Keratinocyte (primary cell): Measurements from ENCODE around the gene LSM7.

Experiments
- EZH2 ChIP-seq: IDR thresholded peaks from one replicate; pipeline ENCODE4 v1.6.1; 2012; ENCODE audit warnings: inconsistent platforms, mild to moderate bottlenecking, low read length, moderate library complexity
- TF ChIP-seq, protein P1 (sequence below), 3 experiments: IDR thresholded peaks in 1 of 3; conservative IDR thresholded peaks in 1 of 3; optimal IDR thresholded peaks in 1 of 3; 2 replicates in 2 of 3; 3 replicates in 1 of 3; pipeline versions ENCODE3 to v1.5.1; 2011; ENCODE audit warnings: low read length in 3 of 3, mild to moderate bottlenecking in 3 of 3, moderate library complexity in 2 of 3, control low read depth in 1 of 3, inconsistent platforms in 1 of 3; ENCODE audit not compliant: insufficient read depth in 2 of 3; ENCODE audit errors: extremely low read depth in 1 of 3

DNA sequence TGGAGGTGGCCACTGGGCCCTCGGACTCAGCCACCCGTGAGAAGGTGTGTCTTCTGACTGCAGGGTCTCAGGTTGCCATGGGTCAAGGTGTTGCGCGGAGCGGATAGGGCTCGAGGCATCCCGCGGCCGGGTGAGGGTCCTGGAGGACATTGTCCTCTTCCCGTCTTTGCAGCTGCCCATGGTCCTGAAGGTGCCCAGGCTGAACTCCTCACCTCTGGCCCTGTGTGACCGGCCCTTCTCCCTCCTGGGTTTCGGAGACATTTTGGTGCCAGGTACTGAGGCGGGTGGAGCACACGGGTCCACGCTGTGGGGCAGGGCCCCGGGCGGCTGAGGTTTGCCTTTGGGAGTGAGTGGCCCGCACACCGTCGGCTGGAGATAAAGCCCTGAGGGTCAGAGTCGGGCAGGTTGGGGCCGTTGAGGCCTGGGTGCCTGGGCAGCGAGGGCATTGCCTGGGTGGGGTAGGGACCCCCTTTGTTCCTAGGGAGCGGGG is 16.0 kb upstream of the LSM7 start:
- no peak for TF ChIP-seq EZH2
- TF ChIP-seq, protein P1, sequence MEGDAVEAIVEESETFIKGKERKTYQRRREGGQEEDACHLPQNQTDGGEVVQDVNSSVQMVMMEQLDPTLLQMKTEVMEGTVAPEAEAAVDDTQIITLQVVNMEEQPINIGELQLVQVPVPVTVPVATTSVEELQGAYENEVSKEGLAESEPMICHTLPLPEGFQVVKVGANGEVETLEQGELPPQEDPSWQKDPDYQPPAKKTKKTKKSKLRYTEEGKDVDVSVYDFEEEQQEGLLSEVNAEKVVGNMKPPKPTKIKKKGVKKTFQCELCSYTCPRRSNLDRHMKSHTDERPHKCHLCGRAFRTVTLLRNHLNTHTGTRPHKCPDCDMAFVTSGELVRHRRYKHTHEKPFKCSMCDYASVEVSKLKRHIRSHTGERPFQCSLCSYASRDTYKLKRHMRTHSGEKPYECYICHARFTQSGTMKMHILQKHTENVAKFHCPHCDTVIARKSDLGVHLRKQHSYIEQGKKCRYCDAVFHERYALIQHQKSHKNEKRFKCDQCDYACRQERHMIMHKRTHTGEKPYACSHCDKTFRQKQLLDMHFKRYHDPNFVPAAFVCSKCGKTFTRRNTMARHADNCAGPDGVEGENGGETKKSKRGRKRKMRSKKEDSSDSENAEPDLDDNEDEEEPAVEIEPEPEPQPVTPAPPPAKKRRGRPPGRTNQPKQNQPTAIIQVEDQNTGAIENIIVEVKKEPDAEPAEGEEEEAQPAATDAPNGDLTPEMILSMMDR (optimal IDR thresholded peaks at IDR 0.05 in 1 of 3, IDR thresholded peaks at IDR 0.05 in 1 of 3, conservative IDR thresholded peaks at IDR 0.05 in 1 of 3; ENCODE audit: extremely low read depth in 1 of 3, insufficient read depth in 2 of 3, low read length in 3 of 3) = no peak
